Breast epithelium (tissue), 4 donors: ENCODE data around the gene ZNF558. TPM values are rescaled to one million over a fixed set of nuclear protein-coding genes. Genes with fewer than 3 reads are reported as not detected.

Experiments used
- DNase-seq, 2 donors: peaks; one replicate each; pipeline ENCODE4 v3.0.0-alpha.2; 2019; ENCODE audit warnings: low spot score in 2 of 2
- H3K27ac ChIP-seq, 2 donors: fragments of 200-600 bp; sonication (generic) in 1 of 2; one replicate each; pipeline ENCODE4 v1.5.1; 2016 to 2019; ENCODE audit warnings: mild to moderate bottlenecking in 1 of 2
- H3K27me3 ChIP-seq, 2 donors: fragments of 200-600 bp; sonication (generic) in 1 of 2; one replicate each; pipeline versions ENCODE4 v1.5.1 to v1.6.0; 2017 to 2019; ENCODE audit warnings: control low read depth in 1 of 2, mild to moderate bottlenecking in 1 of 2
- H3K36me3 ChIP-seq: fragments of 200-600 bp; one replicate; pipeline ENCODE4 v1.5.1; 2019
- H3K4me1 ChIP-seq, 2 donors: fragments of 200-600 bp; sonication (generic); one replicate each; pipeline ENCODE4 v1.5.1; 2016 to 2019; ENCODE audit warnings: control low read depth in 1 of 2
- H3K4me3 ChIP-seq, 3 donors: fragments of 200-600 bp; sonication (generic); 1 replicate in 2 of 3; 2 replicates in 1 of 3; pipeline ENCODE4 v1.5.1; 2016 to 2019; ENCODE audit warnings: mild to moderate bottlenecking in 3 of 3, moderate library complexity in 2 of 3
- H3K9me3 ChIP-seq, 2 donors: fragments of 200-600 bp; sonication (generic) in 1 of 2; one replicate each; pipeline ENCODE4 v1.5.1; 2016 to 2019; ENCODE audit warnings: control low read depth in 1 of 2
- POLR2A ChIP-seq: fragments of 450-650 bp; IDR thresholded peaks from one replicate; pipeline ENCODE4 v1.6.1; 2016; ENCODE audit warnings: antibody characterized with exemption, mild to moderate bottlenecking, moderate library complexity
- POLR2AphosphoS5 ChIP-seq, 3 donors: sonication (generic); formaldehyde crosslinking; IDR thresholded peaks; one replicate each; pipeline ENCODE4 v1.6.1; 2017; ENCODE audit warnings: antibody characterized with exemption in 3 of 3
- intact Hi-C: fragments of 100-400 bp; cut with DNase I; formaldehyde crosslinking; loops from one replicate; pipeline ENCODE4 v1.15.1; 2023; ENCODE audit warnings: low total_unique reads
- total RNA-seq, 3 donors: library from RNA; depleted of rRNA; stranded (reverse); fragments of >200 nt; gene quantifications; one replicate each; pipeline ENCODE4 v1.1.0, GENCODE V29; 2016
- TF ChIP-seq, protein P1 (sequence below), 3 donors: fragments of 450-650 bp; IDR thresholded peaks; one replicate each; pipeline ENCODE4 v1.5.1; 2016 to 2017; ENCODE audit warnings: antibody characterized with exemption in 3 of 3, mild to moderate bottlenecking in 3 of 3, moderate library complexity in 3 of 3

ZNF558 gene
- 10 to 100 TPM; 31.4 to 40.7 (median 36.7) TPM for total RNA-seq

DNA sequence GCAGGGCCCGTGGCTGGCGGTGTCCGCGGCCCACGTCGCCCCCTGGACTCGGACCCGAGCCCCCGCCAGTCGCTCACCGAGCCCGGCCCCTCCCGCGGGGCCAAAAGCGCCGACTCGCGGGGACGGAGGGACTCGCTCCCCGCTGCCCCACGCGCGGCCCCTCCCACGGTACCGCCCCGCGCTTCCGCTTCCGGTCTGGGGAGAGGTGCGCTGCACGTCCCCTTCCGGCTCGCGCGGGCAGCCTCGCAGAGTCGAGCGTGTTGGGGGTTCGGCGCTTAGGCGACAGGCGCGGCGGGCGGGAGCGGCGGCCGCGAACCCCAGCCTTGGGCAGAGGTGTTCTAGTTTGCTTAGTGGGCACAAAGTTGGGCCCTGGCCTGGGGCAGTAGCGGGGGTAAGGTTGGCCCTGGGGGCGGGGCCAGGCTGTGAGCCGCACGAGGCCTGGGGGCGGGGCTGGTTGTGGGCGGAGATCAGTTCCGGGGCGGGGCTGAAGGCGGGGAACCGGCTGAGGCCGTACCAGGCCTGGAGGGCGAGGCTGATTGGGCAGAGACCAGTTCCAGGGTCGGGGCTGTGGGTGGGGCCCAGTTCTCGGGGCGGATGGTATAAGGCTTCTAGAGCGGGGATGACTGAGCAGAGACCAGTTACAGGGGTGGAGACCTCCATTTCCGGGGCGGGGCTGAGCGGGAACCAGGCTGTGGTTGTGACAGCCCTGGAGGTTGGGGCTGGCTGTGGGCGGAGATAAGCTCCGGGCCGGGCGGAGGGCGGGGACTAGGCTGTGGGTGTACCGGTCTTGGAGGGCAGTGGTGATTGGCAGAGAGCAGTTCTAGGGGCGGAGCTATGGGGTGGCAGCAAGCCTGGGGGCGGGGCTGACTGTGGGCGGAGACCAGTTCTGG is at the start of gene ZNF558, which contains the start of gene MBD3L1:
Gene ZNF558 (minus strand): TSS at position 173 of the 890 bp plus-strand sequence. CDS start 9,645 bp downstream, outside the sequence.
Gene MBD3L1 (plus strand): TSS at position 246 of the 890 bp plus-strand sequence. CDS start 10,302 bp downstream, outside the sequence.
- Histone ChIP-seq H3K9me3 (no peaks in the 10 kb centered on the region), H3K27me3 (no peaks in the 10 kb centered on the region), H3K4me3 (peak within 1 kb of the TSS; percentile 80 to 93 (median 92)), H3K36me3 (no peaks in the 10 kb centered on the region), H3K27ac (peak within 1 kb of the TSS; percentile 93 to 95), H3K4me1 (peaks cover 0 to 8% of the 10 kb centered on the region in 2 donors)
- TF ChIP-seq, protein P1, sequence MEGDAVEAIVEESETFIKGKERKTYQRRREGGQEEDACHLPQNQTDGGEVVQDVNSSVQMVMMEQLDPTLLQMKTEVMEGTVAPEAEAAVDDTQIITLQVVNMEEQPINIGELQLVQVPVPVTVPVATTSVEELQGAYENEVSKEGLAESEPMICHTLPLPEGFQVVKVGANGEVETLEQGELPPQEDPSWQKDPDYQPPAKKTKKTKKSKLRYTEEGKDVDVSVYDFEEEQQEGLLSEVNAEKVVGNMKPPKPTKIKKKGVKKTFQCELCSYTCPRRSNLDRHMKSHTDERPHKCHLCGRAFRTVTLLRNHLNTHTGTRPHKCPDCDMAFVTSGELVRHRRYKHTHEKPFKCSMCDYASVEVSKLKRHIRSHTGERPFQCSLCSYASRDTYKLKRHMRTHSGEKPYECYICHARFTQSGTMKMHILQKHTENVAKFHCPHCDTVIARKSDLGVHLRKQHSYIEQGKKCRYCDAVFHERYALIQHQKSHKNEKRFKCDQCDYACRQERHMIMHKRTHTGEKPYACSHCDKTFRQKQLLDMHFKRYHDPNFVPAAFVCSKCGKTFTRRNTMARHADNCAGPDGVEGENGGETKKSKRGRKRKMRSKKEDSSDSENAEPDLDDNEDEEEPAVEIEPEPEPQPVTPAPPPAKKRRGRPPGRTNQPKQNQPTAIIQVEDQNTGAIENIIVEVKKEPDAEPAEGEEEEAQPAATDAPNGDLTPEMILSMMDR (IDR thresholded peaks at IDR 0.05): peak in 1 of 3 donors; percentile 27
- TF ChIP-seq POLR2AphosphoS5 (IDR thresholded peaks at IDR 0.05) (peak; percentile 95 to 96 (median 96)), POLR2A (peak; percentile 73)
- intact Hi-C loops: no loop called here
- peak; percentile 98 for DNase-seq

DNA sequence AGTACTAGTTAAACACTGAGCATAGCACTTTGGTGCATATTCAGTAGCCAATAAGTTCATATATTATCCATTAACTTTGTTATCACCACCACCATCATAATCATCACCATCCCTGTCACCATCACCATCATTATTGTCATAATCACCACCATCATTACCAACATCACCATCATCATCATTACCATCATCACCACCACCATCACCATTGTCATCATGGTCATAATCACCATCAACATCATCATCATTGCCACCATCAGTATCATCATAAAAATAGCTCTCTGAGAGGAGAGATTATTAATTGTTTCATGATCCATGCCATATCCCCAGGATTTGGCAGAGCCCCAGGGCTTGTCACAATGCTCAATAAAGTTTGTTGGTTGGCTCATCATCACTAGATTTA is 49.4 kb upstream of the ZNF558 start:
- Histone ChIP-seq H3K36me3 (no peaks in the 10 kb centered on the region), H3K9me3 (peaks cover 4 to 12% of the 10 kb centered on the region in 2 donors), H3K27ac (no peak overlapping the region), H3K4me3 (no peak overlapping the region), H3K4me1 (no peaks in the 10 kb centered on the region), H3K27me3 (no peaks in the 10 kb centered on the region)
- intact Hi-C loops: loop anchor here (1.0 kb wide), 1 partner anchor 23 kb away; no protein-coding TSS in a partner anchor
- DNase-seq: no peak
- TF ChIP-seq POLR2A (no peak), POLR2AphosphoS5 (IDR thresholded peaks at IDR 0.05) (no peak)
- TF ChIP-seq, protein P1 (IDR thresholded peaks at IDR 0.05): no peak

DNA sequence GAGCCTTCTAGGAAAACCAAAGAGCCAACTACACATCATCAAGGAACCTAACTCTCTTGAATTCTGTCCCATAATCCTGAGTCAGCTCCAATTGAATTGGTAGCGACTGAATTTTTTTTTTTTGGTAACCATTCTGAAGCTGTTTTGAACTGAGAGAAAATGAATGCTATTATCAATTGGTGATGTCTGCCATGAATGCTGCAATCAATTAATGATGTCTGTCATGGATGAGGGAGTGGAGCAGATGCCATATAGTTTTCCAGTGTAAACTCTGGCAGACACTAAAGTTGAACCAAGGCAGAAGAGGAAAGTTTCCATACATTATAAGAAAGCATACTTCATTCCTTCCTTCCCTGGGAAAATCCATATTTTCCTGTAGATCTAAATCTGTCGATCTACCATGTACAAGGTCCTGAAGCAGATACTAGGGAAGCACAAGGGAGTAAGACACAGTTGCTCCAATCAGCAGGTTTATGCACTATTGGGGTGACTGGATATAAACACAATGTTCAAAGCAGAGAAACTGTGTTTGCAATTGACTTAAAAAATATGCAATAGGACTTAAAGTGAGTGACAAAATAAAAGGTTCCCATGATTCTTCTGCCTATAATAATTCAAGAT is 48.9 kb upstream of the ZNF558 start:
- H3K36me3 ChIP-seq: no peaks in the 10 kb centered on the region
- TF ChIP-seq, protein P1 (IDR thresholded peaks at IDR 0.05): no peak
- TF ChIP-seq POLR2AphosphoS5 (IDR thresholded peaks at IDR 0.05) (no peak), POLR2A (no peak)
- H3K4me3 ChIP-seq: no peak overlapping the region
- no peaks in the 10 kb centered on the region for H3K27me3 ChIP-seq
- no peak overlapping the region for H3K27ac ChIP-seq
- DNase-seq: no peak
- no peaks in the 10 kb centered on the region for H3K4me1 ChIP-seq
- intact Hi-C loops: loop anchor here (1.0 kb wide), 1 partner anchor 23 kb away; no protein-coding TSS in a partner anchor
- H3K9me3 ChIP-seq: peaks cover 4 to 12% of the 10 kb centered on the region in 2 donors

DNA sequence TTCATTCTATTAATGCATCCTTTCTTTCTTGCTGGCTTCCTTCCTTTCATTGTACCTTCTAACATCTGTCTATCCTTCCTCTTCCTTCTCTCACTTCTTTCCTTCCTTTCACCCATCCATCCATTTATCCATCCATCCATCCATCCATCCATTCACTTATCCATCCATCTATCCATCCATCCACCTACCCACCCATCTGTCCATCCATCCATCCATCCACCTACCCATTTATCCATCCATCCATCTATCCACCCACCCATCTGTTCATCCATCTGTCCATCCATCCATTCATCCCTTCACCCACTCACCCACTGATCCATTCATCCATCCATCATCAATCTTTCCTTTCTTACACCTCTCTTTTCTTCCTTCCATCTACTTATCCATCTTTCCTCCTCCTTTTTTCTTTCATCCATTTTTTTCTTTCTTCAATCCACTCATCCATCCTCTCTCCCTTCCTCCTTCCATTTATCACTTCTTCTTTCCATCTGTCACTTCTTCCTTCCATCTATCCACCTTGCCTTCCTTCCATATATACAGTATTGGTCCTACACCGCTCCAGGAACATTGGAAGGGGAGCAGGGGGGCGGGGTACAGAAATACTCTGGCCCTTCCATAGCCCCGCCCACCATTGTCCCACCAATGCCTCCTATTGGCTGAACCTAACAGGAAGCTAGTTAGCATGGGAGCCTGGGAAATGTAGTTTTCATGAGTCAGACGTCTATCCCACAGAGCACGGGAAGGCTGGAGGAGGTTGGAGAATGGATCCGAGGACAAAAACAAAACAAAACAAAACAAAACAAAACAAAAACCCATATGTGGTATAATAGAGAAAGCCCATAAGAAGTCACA is 46.0 kb upstream of the ZNF558 start:
- Histone ChIP-seq H3K36me3 (no peaks in the 10 kb centered on the region), H3K4me3 (no peak overlapping the region), H3K27ac (no peak overlapping the region), H3K4me1 (no peaks in the 10 kb centered on the region), H3K9me3 (peaks cover 5 to 17% of the 10 kb centered on the region in 2 donors), H3K27me3 (no peaks in the 10 kb centered on the region)
- DNase-seq: no peak
- intact Hi-C loops: no loop called here
- TF ChIP-seq, protein P1 (IDR thresholded peaks at IDR 0.05): no peak
- TF ChIP-seq POLR2AphosphoS5 (IDR thresholded peaks at IDR 0.05): no peak
